Placental pericyte (primary cell): ENCODE data around the gene QPRT. TPM values are rescaled to one million over a fixed set of nuclear protein-coding genes. Genes with fewer than 3 reads are reported as not detected.

Experiments used
- total RNA-seq: library from RNA; depleted of rRNA; stranded (reverse); fragments of >200 nt; gene quantifications from 2 replicates; pipeline ENCODE4 v1.2.3, GENCODE V29; 2012

QPRT gene
- total RNA-seq = 25.5 and 137 TPM in 2 replicates

GRCh38 chr16:29678691-29679267, at the start of gene QPRT:
Gene QPRT, plus strand, starts transcription at chr16:29679180. Its CDS starts 18 bp downstream, at chr16:29679198.

GRCh38 chr16:29663016-29663806, 15.8 kb upstream of the QPRT start, which contains the start of gene SPN:
Gene SPN, plus strand, starts transcription at chr16:29663247. Its CDS starts 482 bp downstream, at chr16:29663729.

GRCh38 chr16:29745853-29746345, 66.9 kb downstream of the QPRT start, which contains the start of gene C16orf54:
Gene C16orf54, minus strand, starts transcription at chr16:29745990. Its CDS starts 1,039 bp downstream, at chr16:29744951.

Other genes starting within 250 kb of the QPRT start
- 18.8 and 20.6 TPM in 2 replicates for gene BOLA2, start 224.8 kb upstream of the QPRT start, total RNA-seq
- 12.9 and 23.9 TPM in 2 replicates for gene SLX1B, start 224.6 kb upstream of the QPRT start, total RNA-seq
- gene SULT1A4, start 219.3 kb upstream of the QPRT start, total RNA-seq = 0.44 and 0.57 TPM in 2 replicates
- gene NPIPB12, start 172.8 kb upstream of the QPRT start, total RNA-seq = 10.7 and 22.8 TPM in 2 replicates
- not detected in 2 replicates for gene SPN, start 15.9 kb upstream of the QPRT start, total RNA-seq
- not detected in 2 replicates for gene C16orf54, start 66.8 kb downstream of the QPRT start, total RNA-seq
- gene ZG16, start 99.1 kb downstream of the QPRT start, total RNA-seq = not detected in 2 replicates
- 4.6 and 94.6 TPM in 2 replicates for gene KIF22, start 111.6 kb downstream of the QPRT start, total RNA-seq
- 176 and 280 TPM in 2 replicates for gene MAZ, start 127.3 kb downstream of the QPRT start, total RNA-seq
- 0.44 and 3.6 TPM in 2 replicates for gene PRRT2, start 133.0 kb downstream of the QPRT start, total RNA-seq
- gene PAGR1, start 137.0 kb downstream of the QPRT start, total RNA-seq = 24.1 and 33.4 TPM in 2 replicates
- 159 and 453 TPM in 2 replicates for gene MVP, start 141.3 kb downstream of the QPRT start, total RNA-seq
- gene CDIPT, start 184.0 kb downstream of the QPRT start, total RNA-seq = 89.6 and 117 TPM in 2 replicates
- 7.3 and 17.7 TPM in 2 replicates for gene SEZ6L2, start 220.4 kb downstream of the QPRT start, total RNA-seq
- gene ASPHD1, start 221.3 kb downstream of the QPRT start, total RNA-seq = 2.3 and 9.2 TPM in 2 replicates
- 13.1 and 20.5 TPM in 2 replicates for gene KCTD13, start 247.0 kb downstream of the QPRT start, total RNA-seq